ENCODE data around the gene ELMOD1. TPM values are rescaled to one million over a fixed set of nuclear protein-coding genes. Genes with fewer than 3 reads are reported as not detected.
"Not testable (repeated sequence)": the region's sequence is repeated elsewhere in the genome, so short reads cannot be mapped to it uniquely, and the experiment has no call there.

Gene ELMOD1
- total RNA-seq, 1 donor from 2014 or later: not detected

- Mint-ChIP-seq H3K27me3 (ENCODE audit: unreplicated experiment) (peaks cover 18% of the 10 kb centered on the region), H3K9me3 (ENCODE audit: unreplicated experiment) (no peaks in the 10 kb centered on the region), H3K4me3 (ENCODE audit: unreplicated experiment) (peak within 1 kb of the TSS; percentile 95), H3K4me1 (ENCODE audit: unreplicated experiment) (peaks cover 28% of the 10 kb centered on the region), H3K27ac (ENCODE audit: unreplicated experiment) (peak within 1 kb of the TSS; percentile 96), H3K36me3 (ENCODE audit: unreplicated experiment) (no peaks in the 10 kb centered on the region)
- TF ChIP-seq CTCF (IDR thresholded peaks at IDR 0.05): no peak
- peak; percentile 89 for DNase-seq (ENCODE audit: extremely low spot score, unreplicated experiment)
Observed at GRCh38 chr11:107565219-107565937, 25.6 kb upstream of the ELMOD1 start, which contains the start of gene ALKBH8. TSS of gene ALKBH8 (minus strand) at chr11:107565735. CDS start at chr11:107560893, 4,842 bp downstream.

- Mint-ChIP-seq H3K27ac (ENCODE audit: unreplicated experiment) (peak overlapping the region; percentile 96), H3K27me3 (ENCODE audit: unreplicated experiment) (peaks cover 25% of the 10 kb centered on the region)
- DNase-seq (ENCODE audit: extremely low spot score, unreplicated experiment): not testable (repeated sequence)
Observed at GRCh38 chr11:107565955-107566501, 24.9 kb upstream of the ELMOD1 start.

GRCh38 chr11:107566569-107566968 is 24.4 kb upstream of the ELMOD1 start:
- Mint-ChIP-seq H3K4me1 (ENCODE audit: unreplicated experiment) (peaks cover 28% of the 10 kb centered on the region), H3K27me3 (ENCODE audit: unreplicated experiment) (peaks cover 30% of the 10 kb centered on the region), H3K4me3 (ENCODE audit: unreplicated experiment) (peak overlapping the region; percentile 95), H3K9me3 (ENCODE audit: unreplicated experiment) (no peaks in the 10 kb centered on the region), H3K36me3 (ENCODE audit: unreplicated experiment) (no peaks in the 10 kb centered on the region), H3K27ac (ENCODE audit: unreplicated experiment) (no peak overlapping the region)
- TF ChIP-seq CTCF (IDR thresholded peaks at IDR 0.05): no peak
- no peak for DNase-seq (ENCODE audit: extremely low spot score, unreplicated experiment)

More at GRCh38 chr11:107565955-107566501, 24.9 kb upstream of the ELMOD1 start:
- H3K9me3 Mint-ChIP-seq (ENCODE audit: unreplicated experiment); H3K36me3 Mint-ChIP-seq (ENCODE audit: unreplicated experiment): not testable (repeated sequence)
- H3K4me1 Mint-ChIP-seq (ENCODE audit: unreplicated experiment): peaks cover 28% of the 10 kb centered on the region
- peak overlapping the region; percentile 95 for H3K4me3 Mint-ChIP-seq (ENCODE audit: unreplicated experiment)

GRCh38 chr11:107567739-107568335 is 23.1 kb upstream of the ELMOD1 start:
- H3K36me3 Mint-ChIP-seq (ENCODE audit: unreplicated experiment): no peaks in the 10 kb centered on the region
- H3K4me1 Mint-ChIP-seq (ENCODE audit: unreplicated experiment): peaks cover 23% of the 10 kb centered on the region
- H3K27me3 Mint-ChIP-seq (ENCODE audit: unreplicated experiment): peaks cover 39% of the 10 kb centered on the region
- DNase-seq (ENCODE audit: extremely low spot score, unreplicated experiment): no peak
- H3K4me3 Mint-ChIP-seq (ENCODE audit: unreplicated experiment): no peak overlapping the region
- no peaks in the 10 kb centered on the region for H3K9me3 Mint-ChIP-seq (ENCODE audit: unreplicated experiment)
- no peak for TF ChIP-seq CTCF (IDR thresholded peaks at IDR 0.05)
- H3K27ac Mint-ChIP-seq (ENCODE audit: unreplicated experiment): no peak overlapping the region

GRCh38 chr11:107570015-107570414 is 20.9 kb upstream of the ELMOD1 start:
- Mint-ChIP-seq H3K4me1 (ENCODE audit: unreplicated experiment) (peaks cover 7% of the 10 kb centered on the region), H3K36me3 (ENCODE audit: unreplicated experiment) (no peaks in the 10 kb centered on the region), H3K9me3 (ENCODE audit: unreplicated experiment) (no peaks in the 10 kb centered on the region), H3K4me3 (ENCODE audit: unreplicated experiment) (no peak overlapping the region), H3K27me3 (ENCODE audit: unreplicated experiment) (peaks cover 52% of the 10 kb centered on the region), H3K27ac (ENCODE audit: unreplicated experiment) (no peak overlapping the region)
- no peak for TF ChIP-seq CTCF (IDR thresholded peaks at IDR 0.05)
- DNase-seq (ENCODE audit: extremely low spot score, unreplicated experiment): no peak

All from osteocyte (in vitro differentiated cells).